Subcutaneous abdominal adipose tissue (tissue), 5 donors: ENCODE measurements around the gene TRIM15.

Experiments used
- H3K27ac ChIP-seq: one replicate; pipeline ENCODE4 v1.7.0; 2013; ENCODE audit warnings: low read depth, mild to moderate bottlenecking, inconsistent platforms, low read length, moderate library complexity
- H3K27me3 ChIP-seq, 5 donors: one replicate each; pipeline ENCODE4 v1.7.0; 2013; ENCODE audit warnings: low read length in 5 of 5, inconsistent platforms in 1 of 5; ENCODE audit not compliant: control insufficient read depth in 5 of 5, insufficient read depth in 4 of 5
- H3K36me3 ChIP-seq, 5 donors: one replicate each; pipeline ENCODE4 v1.7.0; 2013; ENCODE audit warnings: low read length in 5 of 5; ENCODE audit not compliant: control insufficient read depth in 5 of 5, insufficient read depth in 5 of 5
- H3K4me1 ChIP-seq, 5 donors: one replicate each; pipeline ENCODE4 v1.7.0; 2013; ENCODE audit warnings: low read length in 5 of 5, mild to moderate bottlenecking in 3 of 5, moderate library complexity in 1 of 5; ENCODE audit not compliant: control insufficient read depth in 5 of 5, insufficient read depth in 5 of 5
- H3K4me3 ChIP-seq, 5 donors: one replicate each; pipeline ENCODE4 v1.7.0; 2013; ENCODE audit warnings: low read length in 5 of 5, low read depth in 1 of 5
- H3K9ac ChIP-seq, 5 donors: one replicate each; pipeline ENCODE4 v1.7.0; 2013; ENCODE audit warnings: low read length in 5 of 5, mild to moderate bottlenecking in 4 of 5, moderate library complexity in 3 of 5
- H3K9me3 ChIP-seq, 5 donors: one replicate each; pipeline ENCODE4 v1.7.0; 2013; ENCODE audit warnings: low read length in 5 of 5; ENCODE audit not compliant: control insufficient read depth in 5 of 5
- donor health status: healthy.
- donor health status: healthy.
- donor health status: healthy.
- donor health status: healthy.
- donor health status: healthy.

TRIM15 gene

GRCh38 chr6:30175765-30176164, 12.4 kb downstream of the TRIM15 start:
- Histone ChIP-seq H3K36me3 (no peaks in the 10 kb centered on the region), H3K9me3 (peaks cover 0 to 3% (median 0%) of the 10 kb centered on the region in 5 donors), H3K9ac (no peak overlapping the region), H3K4me3 (no peak overlapping the region), H3K27ac (no peak overlapping the region), H3K4me1 (peaks cover 0 to 7% (median 6%) of the 10 kb centered on the region in 5 donors), H3K27me3 (peaks cover 15 to 26% (median 19%) of the 10 kb centered on the region in 5 donors)

DNA sequence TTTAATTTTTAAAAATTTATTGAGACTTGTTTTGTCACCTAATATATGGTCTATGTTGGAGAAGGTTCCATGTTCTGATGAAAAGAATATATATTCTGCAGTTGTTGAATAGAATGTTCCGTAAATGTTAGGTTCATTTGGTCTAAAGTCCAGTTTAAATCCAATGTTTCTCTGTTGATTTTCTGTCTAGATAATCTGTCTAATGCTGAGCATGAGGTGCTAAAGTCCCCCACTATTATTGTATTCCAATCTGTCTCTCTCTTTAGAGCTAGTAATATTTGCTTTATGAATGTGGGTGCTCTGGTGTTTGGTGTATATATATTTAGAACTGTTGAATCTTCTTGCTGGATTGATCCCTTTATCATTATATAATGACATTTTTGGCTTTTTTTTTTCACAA, 15.5 kb downstream of the TRIM15 start:
- H3K4me1 ChIP-seq: no peaks in the 10 kb centered on the region
- no peak overlapping the region for H3K27ac ChIP-seq
- peaks cover 0 to 3% (median 0%) of the 10 kb centered on the region in 5 donors for H3K9me3 ChIP-seq
- H3K4me3 ChIP-seq: no peak overlapping the region
- H3K36me3 ChIP-seq: no peaks in the 10 kb centered on the region
- no peak overlapping the region for H3K9ac ChIP-seq
- peaks cover 2 to 7% (median 6%) of the 10 kb centered on the region in 5 donors for H3K27me3 ChIP-seq

GRCh38 chr6:30180145-30180544, 16.8 kb downstream of the TRIM15 start:
- peaks cover 0 to 3% (median 0%) of the 10 kb centered on the region in 5 donors for H3K9me3 ChIP-seq
- no peak overlapping the region for H3K9ac ChIP-seq
- H3K4me3 ChIP-seq: no peak overlapping the region
- no peak overlapping the region for H3K27ac ChIP-seq
- no peaks in the 10 kb centered on the region for H3K4me1 ChIP-seq
- peaks cover 0 to 9% (median 5%) of the 10 kb centered on the region in 5 donors for H3K36me3 ChIP-seq
- peaks cover 0 to 4% (median 4%) of the 10 kb centered on the region in 5 donors for H3K27me3 ChIP-seq

- H3K36me3 ChIP-seq: peaks cover 13 to 49% (median 44%) of the 10 kb centered on the region in 5 donors
- H3K27ac ChIP-seq: no peak overlapping the region
Observed at GRCh38 chr6:30184417-30185031, 21.2 kb downstream of the TRIM15 start.

DNA sequence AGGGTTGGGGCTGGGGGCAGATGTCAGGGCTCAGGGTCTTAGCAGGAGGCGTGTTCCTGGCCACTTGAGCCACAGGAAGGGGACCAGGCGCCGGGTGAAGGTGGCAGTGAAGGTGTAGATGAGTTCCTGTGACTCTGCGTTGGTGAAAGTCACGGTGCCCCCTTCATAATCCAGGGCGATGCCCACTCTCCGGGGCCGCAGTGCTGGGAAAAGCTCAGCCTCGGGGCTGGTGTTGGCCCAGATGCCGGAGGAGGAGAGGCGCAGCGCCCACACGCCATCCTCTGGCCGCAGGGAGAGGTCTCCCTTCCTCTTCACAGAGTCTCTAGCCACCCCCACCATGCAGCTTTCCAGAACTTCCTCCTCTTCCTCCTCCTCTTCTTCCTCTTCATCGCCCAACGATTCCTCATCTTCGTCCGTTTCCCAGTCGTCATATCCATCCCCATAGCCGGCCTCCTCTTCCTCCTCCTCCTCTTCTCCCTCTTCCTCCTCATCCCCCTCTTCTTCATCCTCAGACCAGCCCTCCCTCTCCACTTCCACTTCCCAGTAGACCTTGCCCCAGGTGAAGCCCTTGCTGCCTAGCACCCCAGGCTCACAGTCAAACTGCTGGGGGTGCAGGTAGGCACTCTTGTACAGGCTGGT, 22.6 kb downstream of the TRIM15 start:
- H3K4me3 ChIP-seq: no peak overlapping the region
- no peaks in the 10 kb centered on the region for H3K4me1 ChIP-seq
- no peaks in the 10 kb centered on the region for H3K27me3 ChIP-seq
- no peaks in the 10 kb centered on the region for H3K9me3 ChIP-seq
- no peak overlapping the region for H3K27ac ChIP-seq
- peaks cover 13 to 63% (median 58%) of the 10 kb centered on the region in 5 donors for H3K36me3 ChIP-seq
- no peak overlapping the region for H3K9ac ChIP-seq

More at GRCh38 chr6:30184417-30185031, 21.2 kb downstream of the TRIM15 start:
- H3K9ac ChIP-seq: no peak overlapping the region
- peaks cover 0 to 3% (median 0%) of the 10 kb centered on the region in 5 donors for H3K9me3 ChIP-seq
- no peaks in the 10 kb centered on the region for H3K27me3 ChIP-seq
- no peaks in the 10 kb centered on the region for H3K4me1 ChIP-seq
- H3K4me3 ChIP-seq: no peak overlapping the region

GRCh38 chr6:30188541-30188940, 25.2 kb downstream of the TRIM15 start:
- H3K36me3 ChIP-seq: peaks cover 13 to 78% (median 67%) of the 10 kb centered on the region in 5 donors
- H3K9me3 ChIP-seq: no peaks in the 10 kb centered on the region
- H3K9ac ChIP-seq: no peak overlapping the region
- H3K4me1 ChIP-seq: no peaks in the 10 kb centered on the region
- H3K27me3 ChIP-seq: no peaks in the 10 kb centered on the region
- H3K4me3 ChIP-seq: no peak overlapping the region
- no peak overlapping the region for H3K27ac ChIP-seq

DNA sequence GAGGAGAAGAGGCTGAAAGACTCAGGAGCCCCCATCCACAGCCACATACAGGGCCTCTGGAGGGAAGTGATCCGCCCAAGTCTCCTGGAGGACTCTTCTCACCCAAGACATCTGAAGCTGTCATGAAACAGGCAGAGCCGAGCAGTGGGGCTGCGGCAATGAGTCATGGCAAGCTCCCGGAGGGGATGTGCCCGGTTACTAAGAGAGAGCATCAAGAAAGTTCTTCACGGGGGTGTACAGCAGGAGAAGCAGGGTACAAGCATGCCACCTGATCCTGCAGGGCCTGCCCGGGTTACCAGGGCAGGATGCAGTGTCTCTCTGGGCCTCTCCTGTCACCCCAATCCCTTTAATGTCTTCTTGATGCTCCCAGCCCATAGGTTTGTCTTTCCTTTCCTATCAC, 28.7 kb downstream of the TRIM15 start:
- no peak overlapping the region for H3K4me3 ChIP-seq
- no peak overlapping the region for H3K9ac ChIP-seq
- no peaks in the 10 kb centered on the region for H3K9me3 ChIP-seq
- H3K27ac ChIP-seq: no peak overlapping the region
- no peaks in the 10 kb centered on the region for H3K4me1 ChIP-seq
- H3K36me3 ChIP-seq: peaks cover 7 to 85% (median 68%) of the 10 kb centered on the region in 5 donors
- H3K27me3 ChIP-seq: no peaks in the 10 kb centered on the region

- Histone ChIP-seq H3K36me3 (peaks cover 0 to 82% (median 66%) of the 10 kb centered on the region in 5 donors), H3K27me3 (no peaks in the 10 kb centered on the region), H3K27ac (no peak overlapping the region), H3K4me1 (no peaks in the 10 kb centered on the region), H3K9ac (no peak overlapping the region), H3K4me3 (no peak overlapping the region), H3K9me3 (no peaks in the 10 kb centered on the region)
Observed at GRCh38 chr6:30194797-30195690, 31.7 kb downstream of the TRIM15 start.

DNA sequence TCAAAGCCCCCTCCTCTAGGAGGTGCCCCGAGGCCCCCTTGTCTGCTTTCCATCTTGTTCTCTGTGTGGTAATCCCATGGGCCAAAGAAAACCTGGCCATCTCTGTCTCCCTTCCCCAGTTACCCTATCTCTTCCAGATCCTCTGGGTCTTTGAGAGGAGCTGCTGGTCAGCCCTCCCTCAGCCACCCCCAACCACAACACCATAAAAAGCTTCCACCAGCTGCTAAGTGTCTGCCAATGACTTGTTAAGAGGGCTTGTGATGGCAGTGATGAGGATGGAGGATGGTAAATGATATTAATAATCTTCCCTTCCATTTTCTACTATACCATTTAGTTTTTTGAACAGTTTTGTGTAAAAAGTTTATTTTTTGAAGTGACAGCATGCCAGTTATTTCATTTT, 32.6 kb downstream of the TRIM15 start:
- H3K4me3 ChIP-seq: no peak overlapping the region
- no peaks in the 10 kb centered on the region for H3K27me3 ChIP-seq
- no peaks in the 10 kb centered on the region for H3K9me3 ChIP-seq
- peaks cover 0 to 82% (median 66%) of the 10 kb centered on the region in 5 donors for H3K36me3 ChIP-seq
- H3K27ac ChIP-seq: no peak overlapping the region
- H3K4me1 ChIP-seq: peaks cover 0 to 3% (median 0%) of the 10 kb centered on the region in 5 donors
- H3K9ac ChIP-seq: no peak overlapping the region
